Measurements from ENCODE around the gene RPS27. TPM values are rescaled to one million over a fixed set of nuclear protein-coding genes. Genes with fewer than 3 reads are reported as not detected.

The RPS27 gene
- total RNA-seq, 6 experiments from 2014 or later: 305 to 500 (median 428) TPM

DNA sequence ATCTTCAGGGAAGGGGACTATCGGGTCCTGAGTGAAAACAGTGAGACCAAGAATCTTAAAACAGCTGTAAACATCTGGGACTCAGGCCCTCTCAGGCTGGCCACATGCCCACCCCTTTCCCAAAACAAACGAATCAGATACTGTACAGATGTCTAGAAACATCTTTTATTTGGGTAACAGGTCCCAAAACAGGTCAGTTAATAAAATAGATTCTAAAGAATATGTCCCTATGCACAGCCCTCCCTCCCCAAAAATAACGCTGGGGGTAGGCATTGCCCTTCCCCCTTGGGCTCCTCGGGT lies 31.7 kb upstream of the RPS27 start:
- ATAC-seq (no peak), DNase-seq (no peak)
- Histone ChIP-seq H3K36me3 (peaks cover 0 to 5% (median 1%) of the 10 kb centered on the region in 4 donors), H3K9me3 (no peaks in the 10 kb centered on the region), H3K27me3 (no peaks in the 10 kb centered on the region), H3K4me3 (peak overlapping the region in 2 of 3 donors; percentile 77 to 92), H3K27ac (peak overlapping the region; percentile 2 to 52 (median 9)), H3K4me1 (peaks cover 0 to 51% (median 19%) of the 10 kb centered on the region in 4 donors)
- TF ChIP-seq, protein P1, sequence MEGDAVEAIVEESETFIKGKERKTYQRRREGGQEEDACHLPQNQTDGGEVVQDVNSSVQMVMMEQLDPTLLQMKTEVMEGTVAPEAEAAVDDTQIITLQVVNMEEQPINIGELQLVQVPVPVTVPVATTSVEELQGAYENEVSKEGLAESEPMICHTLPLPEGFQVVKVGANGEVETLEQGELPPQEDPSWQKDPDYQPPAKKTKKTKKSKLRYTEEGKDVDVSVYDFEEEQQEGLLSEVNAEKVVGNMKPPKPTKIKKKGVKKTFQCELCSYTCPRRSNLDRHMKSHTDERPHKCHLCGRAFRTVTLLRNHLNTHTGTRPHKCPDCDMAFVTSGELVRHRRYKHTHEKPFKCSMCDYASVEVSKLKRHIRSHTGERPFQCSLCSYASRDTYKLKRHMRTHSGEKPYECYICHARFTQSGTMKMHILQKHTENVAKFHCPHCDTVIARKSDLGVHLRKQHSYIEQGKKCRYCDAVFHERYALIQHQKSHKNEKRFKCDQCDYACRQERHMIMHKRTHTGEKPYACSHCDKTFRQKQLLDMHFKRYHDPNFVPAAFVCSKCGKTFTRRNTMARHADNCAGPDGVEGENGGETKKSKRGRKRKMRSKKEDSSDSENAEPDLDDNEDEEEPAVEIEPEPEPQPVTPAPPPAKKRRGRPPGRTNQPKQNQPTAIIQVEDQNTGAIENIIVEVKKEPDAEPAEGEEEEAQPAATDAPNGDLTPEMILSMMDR (IDR thresholded peaks at IDR 0.05): no peak
- TF ChIP-seq POLR2A (IDR thresholded peaks at IDR 0.05): no peak
- intact Hi-C loops (cut with DNase I): no loop called here
- WGBS (ENCODE audit: insufficient coverage, low coverage, low lambda C conversion rate, missing lambda C conversion rate): 20% methylated on average over 4 of the region's 4 CpGs

DNA sequence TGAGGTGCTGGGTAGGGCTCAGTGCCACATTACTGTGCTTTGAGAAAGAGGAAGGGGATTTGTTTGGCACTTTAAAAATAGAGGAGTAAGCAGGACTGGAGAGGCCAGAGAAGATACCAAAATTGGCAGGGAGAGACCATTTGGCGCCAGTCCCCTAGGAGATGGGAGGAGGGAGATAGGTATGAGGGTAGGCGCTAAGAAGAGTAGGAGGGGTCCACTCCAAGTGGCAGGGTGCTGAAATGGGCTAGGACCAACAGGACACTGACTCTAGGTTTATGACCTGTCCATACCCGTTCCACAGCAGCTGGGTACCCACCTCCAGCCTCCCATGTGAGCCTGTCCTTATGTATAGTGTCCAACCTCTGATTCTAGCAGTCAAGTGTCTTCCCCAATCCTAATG lies 31.1 kb upstream of the RPS27 start:
- H3K36me3 ChIP-seq: peaks cover 0 to 5% (median 1%) of the 10 kb centered on the region in 4 donors
- intact Hi-C loops (cut with DNase I): no loop called here
- H3K27me3 ChIP-seq: no peaks in the 10 kb centered on the region
- H3K4me3 ChIP-seq: no peak overlapping the region
- H3K4me1 ChIP-seq: peaks cover 0 to 52% (median 19%) of the 10 kb centered on the region in 4 donors
- no peaks in the 10 kb centered on the region for H3K9me3 ChIP-seq
- ATAC-seq (no peak), DNase-seq (no peak)
- TF ChIP-seq, protein P1 (IDR thresholded peaks at IDR 0.05): no peak
- TF ChIP-seq POLR2A (IDR thresholded peaks at IDR 0.05): no peak
- peak overlapping the region in 2 of 3 donors; percentile 9 to 52 for H3K27ac ChIP-seq
- WGBS (ENCODE audit: insufficient coverage, low coverage, low lambda C conversion rate, missing lambda C conversion rate): 50% methylated on average over 2 of the region's 3 CpGs

DNA sequence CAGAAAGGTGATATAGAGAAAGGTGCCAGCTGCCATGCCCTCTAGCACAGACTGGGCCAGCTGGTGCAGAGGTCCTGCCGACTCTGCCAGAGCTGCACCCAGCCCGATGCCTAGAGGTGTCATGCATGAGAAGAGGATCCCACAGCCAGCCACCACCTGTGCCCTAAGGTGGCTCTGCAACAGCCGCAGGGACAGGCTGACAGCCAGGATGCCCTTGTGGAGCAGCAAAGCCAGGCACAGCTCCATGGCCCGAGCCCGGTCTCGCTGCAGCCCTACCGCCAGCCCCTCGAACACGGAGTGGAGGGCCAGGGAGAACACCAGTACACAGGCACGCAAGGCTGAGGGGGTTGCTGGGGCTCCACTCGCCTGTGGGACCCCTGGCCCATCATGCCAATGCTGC lies 30.4 kb upstream of the RPS27 start:
- DNase-seq (no peak), ATAC-seq (no peak)
- TF ChIP-seq POLR2A (IDR thresholded peaks at IDR 0.05): no peak
- TF ChIP-seq, protein P1 (IDR thresholded peaks at IDR 0.05): no peak
- H3K4me1 ChIP-seq: peaks cover 0 to 48% (median 18%) of the 10 kb centered on the region in 4 donors
- intact Hi-C loops (cut with DNase I): no loop called here
- H3K27ac ChIP-seq: no peak overlapping the region
- H3K4me3 ChIP-seq: no peak overlapping the region
- H3K27me3 ChIP-seq: no peaks in the 10 kb centered on the region
- 86% methylated on average over 2 of the region's 11 CpGs for WGBS (ENCODE audit: insufficient coverage, low coverage, low lambda C conversion rate, missing lambda C conversion rate)
- no peaks in the 10 kb centered on the region for H3K9me3 ChIP-seq
- peaks cover 0 to 5% (median 1%) of the 10 kb centered on the region in 4 donors for H3K36me3 ChIP-seq

- Histone ChIP-seq H3K9me3 (no peaks in the 10 kb centered on the region), H3K27me3 (no peaks in the 10 kb centered on the region), H3K4me1 (peaks cover 0 to 46% (median 16%) of the 10 kb centered on the region in 4 donors), H3K27ac (no peak overlapping the region), H3K36me3 (peaks cover 0 to 5% (median 1%) of the 10 kb centered on the region in 4 donors), H3K4me3 (no peak overlapping the region)
- intact Hi-C loops (cut with DNase I): no loop called here
- WGBS (ENCODE audit: insufficient coverage, low coverage, low lambda C conversion rate, missing lambda C conversion rate): 65% methylated on average over 3 of the region's 4 CpGs
- DNase-seq (no peak), ATAC-seq (no peak)
- TF ChIP-seq, protein P1 (IDR thresholded peaks at IDR 0.05): no peak
- TF ChIP-seq POLR2A (IDR thresholded peaks at IDR 0.05): no peak
Observed at GRCh38 chr1:153961421-153961820, 29.1 kb upstream of the RPS27 start.
